ENCODE measurements around the gene RPP40.
"Not testable (repeated sequence)": the region's sequence is repeated elsewhere in the genome, so short reads cannot be mapped to it uniquely, and the experiment has no call there.

Gene RPP40

DNA sequence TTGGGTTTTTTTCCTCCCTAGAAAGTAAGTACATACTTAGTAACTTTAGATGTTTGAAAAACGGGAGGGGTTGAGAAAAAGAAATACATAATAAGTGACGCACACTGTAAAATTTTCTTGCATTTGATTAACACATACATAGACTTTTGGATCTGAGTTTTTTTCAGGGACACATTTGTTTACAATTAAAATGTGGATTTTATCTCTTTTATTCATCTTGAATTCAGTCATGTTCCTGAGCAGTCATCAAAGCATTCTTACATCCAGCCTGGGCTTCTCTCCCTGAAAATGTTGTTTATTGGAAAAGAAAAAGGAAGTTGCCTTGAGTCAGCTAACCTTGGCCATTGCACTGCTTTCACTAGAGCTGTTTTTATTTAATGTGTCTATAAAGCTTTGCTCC is 8.7 kb upstream of the RPP40 start:
- DNase-seq = no peak

- DNase-seq = no peak
Observed at GRCh38 chr6:5011346-5011745, 7.5 kb upstream of the RPP40 start.

DNA sequence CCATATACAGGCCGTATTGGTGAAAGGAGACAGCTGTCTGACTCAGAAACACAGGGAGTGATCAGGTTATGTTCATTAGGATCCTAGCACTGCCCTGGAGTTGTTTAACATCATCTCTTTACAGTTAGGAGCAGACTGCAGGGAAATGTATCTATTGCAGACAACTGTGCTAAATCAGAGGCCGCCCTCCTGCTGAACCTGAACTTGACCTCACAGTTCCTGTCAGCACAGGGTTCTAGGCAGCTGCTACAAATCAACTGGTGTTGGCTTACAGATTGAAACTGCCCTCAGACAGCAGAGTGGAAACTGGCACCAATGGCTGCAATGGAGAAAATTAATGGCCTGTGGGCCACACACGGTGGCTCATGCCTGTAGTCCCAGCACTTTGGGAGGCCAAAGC is 3.7 kb upstream of the RPP40 start:
- DNase-seq = no peak

GRCh38 chr6:5006222-5006621 is 2.4 kb upstream of the RPP40 start:
- no peak for DNase-seq

- DNase-seq = not testable (repeated sequence)
Observed at GRCh38 chr6:5005038-5005433, 1.2 kb upstream of the RPP40 start.

GRCh38 chr6:5004373-5005037 is 668 bp upstream of the RPP40 start:
- DNase-seq = no peak

- DNase-seq = no peak
Observed at GRCh38 chr6:4999586-4999985, 4.3 kb downstream of the RPP40 start.

DNA sequence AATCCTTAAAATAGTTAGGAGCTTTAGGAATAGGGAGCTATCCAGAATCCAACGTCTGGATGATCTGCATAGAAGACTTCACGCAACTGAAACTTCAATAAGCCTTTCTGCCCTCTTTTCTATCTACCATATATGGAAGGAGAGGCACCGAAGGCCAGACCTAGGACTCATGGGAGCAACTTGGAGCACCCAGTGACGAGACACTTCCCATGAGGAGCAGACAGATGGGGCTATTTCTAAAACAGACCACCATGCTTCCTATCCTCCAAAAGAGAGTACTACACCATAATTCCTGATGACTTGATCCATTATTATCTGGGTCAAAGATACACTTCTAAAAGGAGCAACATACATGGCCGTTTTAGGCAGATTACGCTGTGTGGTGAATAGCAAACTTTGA is 6.0 kb downstream of the RPP40 start:
- no peak for DNase-seq

DNA sequence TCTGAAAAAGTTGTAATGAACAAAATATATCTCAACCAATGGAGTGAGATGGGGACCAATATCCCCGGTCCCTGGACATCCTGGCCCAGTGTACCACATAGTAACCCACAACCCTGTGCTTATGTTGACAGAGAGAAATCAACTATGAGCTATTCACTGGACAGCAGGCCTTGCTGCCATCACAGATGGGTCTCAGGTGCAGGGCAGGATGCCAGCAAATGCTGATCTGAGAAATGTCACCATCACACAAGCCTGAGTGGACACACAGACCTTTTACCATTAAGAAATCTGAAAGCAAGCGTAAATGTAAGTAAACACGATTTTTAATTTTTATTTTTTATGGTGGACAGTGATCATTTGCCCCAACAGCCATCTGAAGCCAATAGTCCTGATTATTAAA is 9.1 kb downstream of the RPP40 start:
- DNase-seq = no peak

DNA sequence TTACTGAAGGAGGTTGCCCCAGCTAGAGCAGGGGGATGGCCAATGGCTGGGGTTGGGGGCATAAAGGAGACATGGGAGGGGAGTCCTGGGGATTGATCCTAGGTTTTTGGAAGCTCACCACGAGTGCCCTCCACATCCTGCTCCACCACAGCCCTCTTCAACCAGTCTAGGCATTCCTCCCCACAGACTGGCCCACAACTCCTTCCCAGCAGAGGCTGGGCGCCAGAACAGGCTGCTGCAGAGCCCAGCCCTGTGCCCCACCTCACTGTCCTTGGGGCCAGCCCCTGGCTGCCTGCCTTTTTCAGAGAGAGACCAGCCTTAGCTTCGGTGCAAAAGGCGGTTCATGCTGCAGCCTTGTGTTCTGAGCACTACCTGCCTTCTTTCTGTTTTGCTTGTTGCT is 16.4 kb downstream of the RPP40 start:
- DNase-seq = no peak

DNA sequence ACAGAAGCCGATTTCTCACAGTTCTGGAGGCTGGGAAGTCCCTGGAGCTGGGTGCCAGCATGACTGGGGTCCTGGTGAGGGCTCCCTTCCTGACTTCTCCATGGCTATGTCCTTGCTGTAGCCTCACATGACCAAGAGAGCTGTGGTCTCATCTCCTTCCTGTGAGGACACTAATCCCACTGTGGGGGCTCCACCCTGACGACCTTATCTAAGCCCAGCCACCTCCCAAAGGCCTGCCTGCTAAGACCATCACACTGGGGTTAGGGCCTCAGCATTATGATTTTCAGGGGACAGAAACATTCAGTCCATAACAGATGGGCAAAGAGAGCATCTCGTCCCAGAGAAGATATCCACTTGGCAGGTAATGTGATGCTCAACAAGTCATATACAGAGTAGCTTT is 16.8 kb downstream of the RPP40 start:
- no peak for DNase-seq

GRCh38 chr6:4983322-4983721 is 20.5 kb downstream of the RPP40 start:
- no peak for DNase-seq

- DNase-seq = no peak
Observed at GRCh38 chr6:4981761-4982160, 22.1 kb downstream of the RPP40 start.

- no peak for DNase-seq
Observed at GRCh38 chr6:4979426-4979825, 24.4 kb downstream of the RPP40 start.

- no peak for DNase-seq
Observed at GRCh38 chr6:4977468-4977867, 26.4 kb downstream of the RPP40 start.

DNA sequence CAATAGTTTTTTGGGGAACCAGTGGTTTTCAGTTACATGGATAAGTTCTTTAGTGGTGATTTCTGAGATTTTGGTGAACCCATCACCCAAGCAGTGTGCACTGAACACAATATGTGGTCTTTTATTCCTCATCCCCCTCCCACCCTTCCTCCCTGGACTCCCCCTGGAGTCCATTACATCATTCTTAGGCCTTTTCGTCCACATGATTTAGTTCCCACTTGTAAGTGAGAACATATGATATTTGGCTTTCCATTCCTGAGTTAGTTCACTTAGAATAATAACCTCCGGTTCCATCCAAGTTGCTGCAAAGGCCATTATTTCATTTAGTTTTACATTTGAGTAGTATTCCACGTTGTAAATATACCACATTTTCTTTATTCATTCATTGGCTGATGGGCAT is 28.3 kb downstream of the RPP40 start:
- DNase-seq = no peak

GRCh38 chr6:4974962-4975361 is 28.9 kb downstream of the RPP40 start:
- DNase-seq = no peak

DNA sequence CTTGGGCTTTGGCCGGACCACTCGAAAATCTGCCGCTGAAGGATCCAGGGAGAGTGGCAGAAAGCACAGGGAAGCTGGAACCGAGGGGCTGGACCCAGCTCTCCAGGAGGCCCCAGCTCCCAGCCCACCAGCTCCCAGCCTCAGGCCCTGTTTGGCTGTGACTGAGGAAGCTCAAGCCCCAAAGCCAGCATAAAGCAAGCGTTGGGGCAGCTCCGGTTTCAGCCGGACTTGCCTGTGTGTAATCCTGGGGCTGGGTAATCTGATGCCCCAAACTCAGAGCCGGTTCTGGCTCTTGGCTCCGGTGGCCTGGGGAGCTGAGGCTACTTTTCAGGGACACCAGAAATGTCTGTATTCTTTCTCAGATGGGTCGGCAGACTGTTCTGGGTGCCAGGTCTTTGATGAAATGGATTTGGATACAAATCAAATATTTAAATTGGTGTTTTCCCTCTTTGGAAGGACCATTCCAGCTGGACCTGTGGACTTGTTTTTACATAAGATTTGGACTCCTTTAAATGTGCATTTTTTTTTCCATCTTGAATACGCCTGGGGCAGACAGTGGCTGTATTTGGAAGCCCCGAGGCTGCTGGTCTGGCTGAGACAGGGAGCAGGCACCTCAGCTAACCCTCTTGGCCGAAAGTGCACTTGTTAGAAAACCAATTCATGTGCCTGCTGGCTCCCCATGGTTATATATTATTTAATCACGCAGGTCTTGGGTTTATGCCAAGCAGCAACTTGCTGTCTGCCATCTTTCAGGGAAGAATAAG is 29.7 kb downstream of the RPP40 start:
- no peak for DNase-seq

DNA sequence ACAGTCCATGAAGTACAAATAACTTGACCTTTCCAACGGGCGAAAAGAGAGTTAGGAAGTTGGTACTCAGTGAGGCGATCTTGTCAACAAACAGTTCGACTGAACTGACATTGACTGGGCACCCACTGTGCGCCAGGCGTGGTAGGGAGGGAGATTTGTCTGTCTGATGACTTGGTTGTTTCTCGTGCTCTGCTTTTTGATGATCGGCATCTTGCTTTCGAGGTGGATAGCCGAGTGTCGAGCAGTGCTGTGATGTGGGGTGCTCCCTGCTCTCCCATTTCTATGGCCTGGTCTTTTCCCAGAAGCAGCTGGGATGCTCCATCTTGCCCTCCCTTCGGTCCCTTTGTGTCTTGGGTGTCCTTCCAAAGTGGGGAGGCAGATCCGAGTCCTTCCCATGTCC is 30.4 kb downstream of the RPP40 start:
- DNase-seq = no peak

- no peak for DNase-seq
Observed at GRCh38 chr6:4972438-4972837, 31.4 kb downstream of the RPP40 start.

DNA sequence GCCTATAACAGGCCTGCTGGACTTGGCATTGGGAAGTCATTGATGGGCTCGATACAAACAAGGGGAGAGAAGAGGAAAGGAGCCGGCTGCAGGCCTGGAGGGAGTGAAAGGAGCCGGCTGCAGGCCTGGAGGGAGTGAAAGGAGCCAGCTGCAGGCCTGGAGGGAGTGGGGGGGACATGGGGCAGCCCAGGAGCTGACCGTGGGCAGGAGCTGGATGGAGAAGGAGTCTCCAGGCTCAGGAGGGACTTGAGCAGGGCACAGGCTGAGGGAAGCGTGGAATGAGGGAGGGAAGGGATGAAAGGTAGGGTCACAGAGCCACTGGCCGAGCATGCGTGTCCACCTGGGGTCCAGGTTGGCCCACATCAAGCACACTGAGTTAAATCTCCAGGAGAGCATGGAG is 32.0 kb downstream of the RPP40 start:
- DNase-seq = no peak

DNA sequence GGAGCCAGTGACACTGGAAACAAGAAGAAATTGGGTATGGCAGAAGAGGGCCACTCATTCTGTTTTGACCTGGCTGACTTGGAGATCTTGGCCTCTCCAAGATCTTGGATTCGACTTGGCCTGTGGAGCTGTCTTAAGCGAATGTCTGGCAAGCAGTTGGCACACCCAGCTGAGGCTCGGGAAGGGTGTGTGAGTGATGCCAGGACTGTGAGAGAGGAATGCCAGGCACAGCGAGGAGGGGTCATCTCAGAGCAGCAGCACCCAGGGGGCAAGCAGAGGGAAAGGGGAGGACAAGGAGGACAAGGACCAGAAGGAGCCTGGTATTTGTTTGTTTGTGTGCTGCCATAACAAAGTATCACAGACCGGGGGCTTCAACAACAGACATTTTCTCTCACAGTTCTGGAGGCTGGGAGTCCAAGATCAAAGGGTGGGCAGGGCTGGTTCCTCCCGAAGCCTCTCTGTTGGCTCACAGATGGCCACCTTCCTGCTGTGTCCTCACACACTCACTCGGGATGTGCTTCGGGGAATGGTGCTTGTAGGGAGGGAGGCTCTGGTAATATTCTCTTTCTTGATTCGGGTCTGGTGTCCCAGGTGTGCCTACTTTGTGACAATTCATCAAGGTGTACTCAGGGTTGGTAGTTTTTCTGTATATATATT is 33.0 kb downstream of the RPP40 start:
- no peak for DNase-seq

- no peak for DNase-seq
Observed at GRCh38 chr6:4969609-4970285, 34.1 kb downstream of the RPP40 start.
